B cell (primary cell): ENCODE results near the gene LMO1. TPM values are rescaled to one million over a fixed set of nuclear protein-coding genes. Genes with fewer than 3 reads are reported as not detected.

Source experiments
- ATAC-seq: fragments of 200-7000 bp; cut with Tn5 transposase; one replicate; pipeline ENCODE4 v1.10.0; 2021; ENCODE audit warnings: low read depth, mild to moderate bottlenecking, moderate number of reproducible peaks, moderate library complexity
- CTCF ChIA-PET: fragments of 350-600 bp; sonication (Branson Sonifier 250); formaldehyde crosslinking; loops from one replicate; lab custom pipeline; 2021; ENCODE audit warnings: antibody characterized with exemption, inconsistent platforms; lab: Charles Lee
- POLR2A ChIA-PET: fragments of 350-600 bp; sonication (Branson Sonifier 250); formaldehyde crosslinking; loops from one replicate; lab custom pipeline; 2021; ENCODE audit warnings: antibody characterized with exemption; lab: Charles Lee
- DNase-seq: peaks from one replicate; pipeline ENCODE4 v3.0.0; 2013
- H2AFZ ChIP-seq: 2 replicates; pipeline ENCODE4 v1.6.1; 2012; ENCODE audit warnings: mild to moderate bottlenecking, low read depth, low read length; ENCODE audit not compliant: insufficient read depth, poor library complexity, severe bottlenecking
- H3K27ac ChIP-seq, 2 donors: 1 replicate in 1 of 2; 2 replicates in 1 of 2; pipeline ENCODE4 v1.5.1; 2012 to 2013; ENCODE audit warnings: low read length in 2 of 2, mild to moderate bottlenecking in 2 of 2, moderate library complexity in 1 of 2
- H3K27me3 ChIP-seq, 4 experiments: fragments of 200-600 bp in 1 of 4; sonication (generic) in 1 of 4; replicated peaks in 1 of 4; 1 replicate in 2 of 4; 2 replicates in 2 of 4; pipeline versions ENCODE4 v1.6.1 to v1.7.0; 2013 to 2016; ENCODE audit warnings: low read length in 3 of 4, mild to moderate bottlenecking in 2 of 4, mixed read lengths in 1 of 4, moderate library complexity in 1 of 4; ENCODE audit not compliant: insufficient read depth in 4 of 4, control insufficient read depth in 3 of 4; ENCODE audit errors: control extremely low read depth in 1 of 4
- H3K36me3 ChIP-seq, 2 experiments: replicated peaks in 1 of 2; 1 replicate in 1 of 2; 2 replicates in 1 of 2; pipeline versions ENCODE4 v1.6.1 to v1.7.1; 2013; ENCODE audit warnings: low read length in 1 of 2; ENCODE audit not compliant: insufficient read depth in 2 of 2, control insufficient read depth in 1 of 2; ENCODE audit errors: control extremely low read depth in 1 of 2, extremely low read depth in 1 of 2
- H3K4me1 ChIP-seq, 2 donors: fragments of 200-600 bp in 1 of 2; sonication (generic) in 1 of 2; 1 replicate in 1 of 2; 2 replicates in 1 of 2; pipeline versions ENCODE4 v1.5.1 to v1.6.1; 2013 to 2017; ENCODE audit warnings: low read length in 2 of 2; ENCODE audit not compliant: control insufficient read depth in 2 of 2, insufficient read depth in 2 of 2
- H3K4me2 ChIP-seq: replicated peaks from 2 replicates; pipeline ENCODE3; 2012; ENCODE audit warnings: mild to moderate bottlenecking, low read depth, low read length; ENCODE audit not compliant: poor library complexity, severe bottlenecking
- H3K4me3 ChIP-seq, 5 experiments: fragments of 200-600 bp in 1 of 5; sonication (generic) in 1 of 5; 1 replicate in 3 of 5; 2 replicates in 2 of 5; pipeline versions ENCODE4 v1.5.1 to v1.7.0; 2011 to 2016; ENCODE audit warnings: low read length in 4 of 5, mild to moderate bottlenecking in 4 of 5, low read depth in 2 of 5, control low read depth in 1 of 5, moderate library complexity in 1 of 5; ENCODE audit not compliant: insufficient read depth in 1 of 5; ENCODE audit errors: control extremely low read depth in 1 of 5, extremely low read depth in 1 of 5
- H3K79me2 ChIP-seq: fragments of 200-600 bp; sonication (generic); one replicate; pipeline ENCODE4 v1.6.0; 2016; ENCODE audit warnings: low read length; ENCODE audit not compliant: control insufficient read depth, insufficient read depth
- H3K9ac ChIP-seq: fragments of 200-600 bp; sonication (generic); 2 replicates; pipeline ENCODE4 v1.6.1; 2017; ENCODE audit warnings: mild to moderate bottlenecking, low read length, moderate library complexity
- H3K9me3 ChIP-seq, 3 donors: one replicate each; pipeline versions ENCODE4 v1.6.1 to v1.7.1; 2013; ENCODE audit warnings: low read length in 2 of 3; ENCODE audit not compliant: control insufficient read depth in 2 of 3, insufficient read depth in 1 of 3; ENCODE audit errors: control extremely low read depth in 1 of 3
- H4K20me1 ChIP-seq: 2 replicates; pipeline ENCODE4 v1.6.0; 2012; ENCODE audit warnings: mild to moderate bottlenecking, low read length; ENCODE audit not compliant: insufficient read depth, control insufficient read depth, poor library complexity, severe bottlenecking
- H3K27ac Mint-ChIP-seq: one replicate; pipeline ENCODE4 v1.8.0; 2021; ENCODE audit warnings: mixed read lengths
- H3K27me3 Mint-ChIP-seq: one replicate; pipeline ENCODE4 v1.8.0; 2021; ENCODE audit warnings: mixed read lengths
- H3K4me1 Mint-ChIP-seq: one replicate; pipeline ENCODE4 v1.8.0; 2021; ENCODE audit warnings: mixed read lengths
- H3K4me3 Mint-ChIP-seq: one replicate; pipeline ENCODE4 v1.8.0; 2021; ENCODE audit warnings: mixed read lengths
- H3K9me3 Mint-ChIP-seq: one replicate; pipeline ENCODE4 v1.8.0; 2022; ENCODE audit warnings: mixed read lengths; ENCODE audit not compliant: insufficient read depth
- CTCF ChIP-seq: fragments of 200-600 bp; IDR thresholded peaks from one replicate; pipeline ENCODE4 v1.8.0; 2022; ENCODE audit warnings: antibody characterized with exemption, mild to moderate bottlenecking
- EZH2 ChIP-seq: IDR thresholded peaks from 2 replicates; pipeline ENCODE4 v1.6.1; 2012; ENCODE audit warnings: borderline replicate concordance, low read depth, mild to moderate bottlenecking, moderate library complexity, low read length; ENCODE audit not compliant: insufficient read depth, poor library complexity, severe bottlenecking
- WGBS: methylation state at CpG from one replicate; pipeline ENCODE4 v1.1.5; 2013; ENCODE audit warnings: missing lambda C conversion rate; ENCODE audit not compliant: insufficient coverage; 5-methylcytosine and 5-hydroxymethylcytosine counted together
- intact Hi-C: fragments of 100-400 bp; cut with micrococcal nuclease; formaldehyde crosslinking; loops from one replicate; pipeline ENCODE4 v1.10.0; 2022
- polyA plus RNA-seq: library from polyadenylated mRNA; depleted of rRNA; stranded (reverse); fragments of >200 nt; gene quantifications from 2 replicates; pipeline ENCODE4 v1.2.3, GENCODE V29; 2012
- total RNA-seq, 2 donors: library from RNA; stranded (reverse); fragments of 120-200 nt in 1 of 2; gene quantifications; 1 replicate in 1 of 2; 2 replicates in 1 of 2; pipeline versions ENCODE4 v1.2.3 to v1.2.4, GENCODE V29; 2013 to 2022

Gene LMO1
- total and polyA plus RNA-seq, 2 donors (not counting 1 experiment from before 2014, with no cell fraction given), result 0.22 TPM; not detected in 1

- Mint-ChIP-seq H3K4me3 (no peak overlapping the region), H3K27ac (no peak overlapping the region), H3K27me3 (peaks cover 47% of the 10 kb centered on the region), H3K9me3 (peaks cover 3% of the 10 kb centered on the region), H3K4me1 (no peaks in the 10 kb centered on the region)
- H3K36me3 ChIP-seq, result no peaks in the 10 kb centered on the region
- no peak overlapping the region for H3K4me3 ChIP-seq
- H3K79me2 ChIP-seq, result no peaks in the 10 kb centered on the region
- TF ChIP-seq EZH2 (no peak), CTCF (no peak)
- H3K27ac ChIP-seq, result no peak overlapping the region
- intact Hi-C loops, result no loop called here
- H3K4me1 ChIP-seq, result no peaks in the 10 kb centered on the region
- H4K20me1 ChIP-seq, result no peaks in the 10 kb centered on the region
- ChIA-PET CTCF (no interaction called here), POLR2A (no interaction called here)
- DNase-seq (no peak), ATAC-seq (no peak)
- WGBS, result 57% methylated on average over 3 of the region's 4 CpGs
- peaks cover 0 to 4% (median 0%) of the 10 kb centered on the region in 3 donors for H3K9me3 ChIP-seq
- no peak overlapping the region for H2AFZ ChIP-seq
- H3K4me2 ChIP-seq, result no peak overlapping the region
- no peak overlapping the region for H3K9ac ChIP-seq
- peaks cover 0 to 11% (median 0%) of the 10 kb centered on the region in 4 experiments for H3K27me3 ChIP-seq
Measured at GRCh38 chr11:8180469-8180868, 83.2 kb downstream of the LMO1 start.

- Mint-ChIP-seq H3K27me3 (peaks cover 47% of the 10 kb centered on the region), H3K9me3 (no peaks in the 10 kb centered on the region), H3K27ac (no peak overlapping the region), H3K4me3 (no peak overlapping the region), H3K4me1 (no peaks in the 10 kb centered on the region)
- Histone ChIP-seq H3K36me3 (no peaks in the 10 kb centered on the region), H3K4me3 (no peak overlapping the region), H3K27ac (no peak overlapping the region), H3K27me3 (peaks cover 0 to 15% (median 2%) of the 10 kb centered on the region in 4 experiments), H3K9me3 (no peaks in the 10 kb centered on the region), H3K4me2 (no peak overlapping the region), H4K20me1 (no peaks in the 10 kb centered on the region), H3K79me2 (no peaks in the 10 kb centered on the region), H2AFZ (no peak overlapping the region), H3K4me1 (no peaks in the 10 kb centered on the region), H3K9ac (no peak overlapping the region)
- no CpG with 5 or more reads among the region's 1 CpG for WGBS
- ATAC-seq (no peak), DNase-seq (no peak)
- ChIA-PET CTCF (interaction anchor here (2.0 kb wide), 1 partner anchor 12 kb away, joined by 7 read pairs; no protein-coding TSS in a partner anchor), POLR2A (no interaction called here)
- intact Hi-C loops, result no loop called here
- no peak for TF ChIP-seq EZH2
- TF ChIP-seq CTCF, result no peak
Measured at GRCh38 chr11:8178297-8178696, 85.4 kb downstream of the LMO1 start.
